ENCODE data around the gene PPP2R2C.

GRCh38 chr4:6309777-6310176, 162.6 kb downstream of the PPP2R2C start:
- TF ChIP-seq BHLHE40 (IDR thresholded peaks at IDR 0.05; ENCODE audit: borderline replicate concordance) (no peak), HDGF (IDR thresholded peaks at IDR 0.05; ENCODE audit: borderline replicate concordance) (no peak), ZNF384 (IDR thresholded peaks at IDR 0.05) (no peak), SUZ12 (IDR thresholded peaks at IDR 0.05) (no peak), LEF1 (IDR thresholded peaks at IDR 0.05; ENCODE audit: borderline replicate concordance) (no peak), FOXM1 (IDR thresholded peaks at IDR 0.05; ENCODE audit: borderline replicate concordance) (no peak), FOXK2 (IDR thresholded peaks at IDR 0.05) (no peak)

All from HEK293T (cell line).